ENCODE measurements around the gene NXF1.
"Not testable (repeated sequence)": the region's sequence is repeated elsewhere in the genome, so short reads cannot be mapped to it uniquely, and the experiment has no call there.

Gene NXF1

GRCh38 chr11:62832336-62833234, 27.3 kb upstream of the NXF1 start, which contains the start of gene TEX54:
Gene TEX54 (minus strand): TSS chr11:62832841.
- H3K27me3 Mint-ChIP-seq (ENCODE audit: low read depth), result no peaks in the 10 kb centered on the region

GRCh38 chr11:62831520-62832335, 26.5 kb upstream of the NXF1 start, which contains the start of gene STX5:
Gene STX5 (minus strand): TSS chr11:62832051. CDS start chr11:62831243, 808 bp downstream.
- Mint-ChIP-seq H3K4me1 (peaks cover 19% of the 10 kb centered on the region), H3K9me3 (no peaks in the 10 kb centered on the region), H3K36me3 (ENCODE audit: low read depth) (peaks cover 36% of the 10 kb centered on the region), H3K4me3 (peak within 1 kb of the TSS; percentile 91 to 93 (median 91)), H3K27me3 (ENCODE audit: low read depth) (no peaks in the 10 kb centered on the region), H3K27ac (peak within 1 kb of the TSS; percentile 96 to 98 (median 98))
- no peak for TF ChIP-seq CTCF (IDR thresholded peaks at IDR 0.05; ENCODE audit: unreplicated experiment in 3 of 3)

More at GRCh38 chr11:62832336-62833234, 27.3 kb upstream of the NXF1 start, which contains the start of gene TEX54:
- Mint-ChIP-seq H3K4me3 (peak within 1 kb of the TSS; percentile 91 to 93 (median 91)), H3K4me1 (peaks cover 19% of the 10 kb centered on the region), H3K9me3 (no peaks in the 10 kb centered on the region), H3K27ac (peak within 1 kb of the TSS; percentile 96 to 98 (median 98)), H3K36me3 (ENCODE audit: low read depth) (peaks cover 31% of the 10 kb centered on the region)
- TF ChIP-seq CTCF (IDR thresholded peaks at IDR 0.05; ENCODE audit: unreplicated experiment in 3 of 3), result no peak

GRCh38 chr11:62830904-62831519, 25.8 kb upstream of the NXF1 start:
- H3K9me3 Mint-ChIP-seq, result no peaks in the 10 kb centered on the region
- H3K27me3 Mint-ChIP-seq (ENCODE audit: low read depth), result no peaks in the 10 kb centered on the region
- peaks cover 19% of the 10 kb centered on the region for H3K4me1 Mint-ChIP-seq
- peak overlapping the region; percentile 91 to 93 (median 91) for H3K4me3 Mint-ChIP-seq
- H3K36me3 Mint-ChIP-seq (ENCODE audit: low read depth), result peaks cover 31% of the 10 kb centered on the region
- no peak for TF ChIP-seq CTCF (IDR thresholded peaks at IDR 0.05; ENCODE audit: unreplicated experiment in 3 of 3)
- peak overlapping the region; percentile 96 to 98 (median 98) for H3K27ac Mint-ChIP-seq

- H3K4me3 Mint-ChIP-seq; H3K27me3 Mint-ChIP-seq (ENCODE audit: low read depth); H3K9me3 Mint-ChIP-seq; H3K27ac Mint-ChIP-seq: not testable (repeated sequence)
- Mint-ChIP-seq H3K4me1 (peaks cover 13% of the 10 kb centered on the region), H3K36me3 (ENCODE audit: low read depth) (peaks cover 39% of the 10 kb centered on the region)
Measured at GRCh38 chr11:62828130-62828529, 22.9 kb upstream of the NXF1 start.

GRCh38 chr11:62823677-62824076, 18.4 kb upstream of the NXF1 start:
- no peaks in the 10 kb centered on the region for H3K27me3 Mint-ChIP-seq (ENCODE audit: low read depth)
- TF ChIP-seq CTCF (IDR thresholded peaks at IDR 0.05; ENCODE audit: unreplicated experiment in 3 of 3), result no peak
- no peak overlapping the region for H3K4me3 Mint-ChIP-seq
- peaks cover 59% of the 10 kb centered on the region for H3K36me3 Mint-ChIP-seq (ENCODE audit: low read depth)
- no peak overlapping the region for H3K27ac Mint-ChIP-seq
- H3K4me1 Mint-ChIP-seq, result no peaks in the 10 kb centered on the region
- no peaks in the 10 kb centered on the region for H3K9me3 Mint-ChIP-seq

- no peaks in the 10 kb centered on the region for H3K27me3 Mint-ChIP-seq (ENCODE audit: low read depth)
- no peak overlapping the region for H3K4me3 Mint-ChIP-seq
- H3K36me3 Mint-ChIP-seq (ENCODE audit: low read depth), result peaks cover 36% of the 10 kb centered on the region
- H3K27ac Mint-ChIP-seq, result no peak overlapping the region
- no peaks in the 10 kb centered on the region for H3K4me1 Mint-ChIP-seq
- TF ChIP-seq CTCF (IDR thresholded peaks at IDR 0.05; ENCODE audit: unreplicated experiment in 3 of 3), result no peak
- H3K9me3 Mint-ChIP-seq, result no peaks in the 10 kb centered on the region
Measured at GRCh38 chr11:62817129-62817528, 11.9 kb upstream of the NXF1 start.
